ENCODE measurements around the gene CRYBG3.
A peak's percentile ranks its signal among the peaks of the same experiment; 100 is the strongest.

The CRYBG3 gene

DNA sequence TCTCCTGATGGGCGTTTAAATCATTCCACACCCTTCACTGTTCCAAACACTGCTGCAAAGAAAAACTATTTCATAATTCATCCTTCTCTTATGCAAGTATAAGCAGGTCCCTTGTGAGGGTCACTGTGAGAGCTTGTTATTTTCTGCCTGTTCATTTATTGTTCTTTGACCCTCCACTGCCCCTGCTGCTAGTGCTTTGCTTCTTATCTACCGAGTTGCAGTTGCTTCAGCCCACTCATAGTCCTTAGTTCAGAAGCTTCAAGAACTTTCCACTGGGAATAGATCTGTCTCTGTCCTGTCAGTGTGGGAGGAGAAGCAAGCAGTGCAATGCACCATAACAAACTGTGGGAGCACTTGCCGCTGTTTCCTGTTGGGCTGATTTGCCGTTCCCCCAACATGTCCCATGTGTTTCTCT lies 110.6 kb downstream of the CRYBG3 start:
- no peak overlapping the region for H3K4me3 ChIP-seq (ENCODE audit: low read depth, low read length)
- DNase-seq (ENCODE audit: low read depth): peak; percentile 63
- TF ChIP-seq, protein P1, sequence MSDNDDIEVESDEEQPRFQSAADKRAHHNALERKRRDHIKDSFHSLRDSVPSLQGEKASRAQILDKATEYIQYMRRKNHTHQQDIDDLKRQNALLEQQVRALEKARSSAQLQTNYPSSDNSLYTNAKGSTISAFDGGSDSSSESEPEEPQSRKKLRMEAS (IDR thresholded peaks at IDR 0.05; ENCODE audit: low read depth, low read length): no peak

DNA sequence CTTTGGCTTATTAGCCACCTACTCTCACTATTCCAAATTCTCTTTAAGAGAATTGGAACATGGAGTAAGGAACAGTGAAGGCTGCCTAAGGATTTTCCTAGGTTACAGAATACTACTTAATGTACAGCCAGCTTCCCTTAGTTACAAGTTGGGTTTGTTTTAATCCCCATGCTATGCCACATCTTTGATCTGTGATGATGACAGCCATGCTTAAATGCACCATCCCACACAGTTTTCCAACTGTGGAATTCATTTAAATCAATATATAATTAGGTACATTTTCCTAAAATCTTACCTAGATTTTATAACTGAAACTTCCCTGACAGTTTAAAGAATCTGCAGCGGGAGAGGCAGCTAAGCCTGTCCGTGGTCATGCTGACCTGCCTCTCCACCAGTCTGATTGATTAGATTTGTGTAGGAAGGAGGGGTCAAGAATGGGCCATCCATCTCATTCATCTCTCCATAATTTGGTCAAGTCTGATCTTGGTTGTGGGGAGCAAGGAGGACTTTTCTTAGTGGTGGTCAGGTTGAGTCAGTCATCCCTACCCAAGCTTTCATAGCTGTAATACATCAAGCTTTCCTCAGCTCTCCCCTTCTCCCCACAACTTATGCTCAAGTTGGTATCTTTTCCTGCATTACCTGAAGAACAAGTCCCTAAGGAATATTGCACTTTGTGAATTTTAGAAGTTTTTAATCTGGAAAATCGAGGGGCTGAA lies 113.3 kb downstream of the CRYBG3 start:
- H3K4me3 ChIP-seq (ENCODE audit: low read depth, low read length): no peak overlapping the region
- no peak for DNase-seq (ENCODE audit: low read depth)
- no peak for TF ChIP-seq POLR2A (IDR thresholded peaks at IDR 0.05; ENCODE audit: extremely low read depth, insufficient read length)
- no peak for TF ChIP-seq MYC (IDR thresholded peaks at IDR 0.05; ENCODE audit: low read depth, low read length)
- TF ChIP-seq, protein P2, sequence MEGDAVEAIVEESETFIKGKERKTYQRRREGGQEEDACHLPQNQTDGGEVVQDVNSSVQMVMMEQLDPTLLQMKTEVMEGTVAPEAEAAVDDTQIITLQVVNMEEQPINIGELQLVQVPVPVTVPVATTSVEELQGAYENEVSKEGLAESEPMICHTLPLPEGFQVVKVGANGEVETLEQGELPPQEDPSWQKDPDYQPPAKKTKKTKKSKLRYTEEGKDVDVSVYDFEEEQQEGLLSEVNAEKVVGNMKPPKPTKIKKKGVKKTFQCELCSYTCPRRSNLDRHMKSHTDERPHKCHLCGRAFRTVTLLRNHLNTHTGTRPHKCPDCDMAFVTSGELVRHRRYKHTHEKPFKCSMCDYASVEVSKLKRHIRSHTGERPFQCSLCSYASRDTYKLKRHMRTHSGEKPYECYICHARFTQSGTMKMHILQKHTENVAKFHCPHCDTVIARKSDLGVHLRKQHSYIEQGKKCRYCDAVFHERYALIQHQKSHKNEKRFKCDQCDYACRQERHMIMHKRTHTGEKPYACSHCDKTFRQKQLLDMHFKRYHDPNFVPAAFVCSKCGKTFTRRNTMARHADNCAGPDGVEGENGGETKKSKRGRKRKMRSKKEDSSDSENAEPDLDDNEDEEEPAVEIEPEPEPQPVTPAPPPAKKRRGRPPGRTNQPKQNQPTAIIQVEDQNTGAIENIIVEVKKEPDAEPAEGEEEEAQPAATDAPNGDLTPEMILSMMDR (IDR thresholded peaks at IDR 0.05; ENCODE audit: low read depth, low read length): no peak
- TF ChIP-seq, protein P1 (IDR thresholded peaks at IDR 0.05; ENCODE audit: low read depth, low read length): no peak

DNA sequence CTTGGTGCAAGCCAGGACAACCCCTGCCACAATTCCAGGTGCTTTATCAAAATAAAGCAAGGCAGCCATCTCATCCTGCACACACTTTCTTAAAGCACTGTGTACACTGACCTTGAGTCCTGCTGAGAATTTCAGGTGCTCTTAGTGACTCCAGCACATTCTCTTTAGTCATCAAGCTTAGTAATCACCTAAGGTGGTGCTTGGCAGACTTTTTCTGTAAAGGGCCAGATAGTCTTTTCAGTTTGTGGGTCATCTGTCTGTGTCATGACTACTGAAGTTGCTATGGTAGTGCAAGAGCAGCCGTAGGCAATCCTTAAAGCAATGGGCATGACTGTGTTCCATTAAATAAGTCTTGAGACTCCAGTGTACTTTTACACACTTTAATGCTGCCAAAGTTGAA lies 114.0 kb downstream of the CRYBG3 start:
- TF ChIP-seq, protein P1 (IDR thresholded peaks at IDR 0.05; ENCODE audit: low read depth, low read length): no peak
- TF ChIP-seq POLR2A (IDR thresholded peaks at IDR 0.05; ENCODE audit: extremely low read depth, insufficient read length) (no peak), MYC (IDR thresholded peaks at IDR 0.05; ENCODE audit: low read depth, low read length) (no peak)
- TF ChIP-seq, protein P2 (IDR thresholded peaks at IDR 0.05; ENCODE audit: low read depth, low read length): no peak
- no peak for DNase-seq (ENCODE audit: low read depth)
- H3K4me3 ChIP-seq (ENCODE audit: low read depth, low read length): no peak overlapping the region

DNA sequence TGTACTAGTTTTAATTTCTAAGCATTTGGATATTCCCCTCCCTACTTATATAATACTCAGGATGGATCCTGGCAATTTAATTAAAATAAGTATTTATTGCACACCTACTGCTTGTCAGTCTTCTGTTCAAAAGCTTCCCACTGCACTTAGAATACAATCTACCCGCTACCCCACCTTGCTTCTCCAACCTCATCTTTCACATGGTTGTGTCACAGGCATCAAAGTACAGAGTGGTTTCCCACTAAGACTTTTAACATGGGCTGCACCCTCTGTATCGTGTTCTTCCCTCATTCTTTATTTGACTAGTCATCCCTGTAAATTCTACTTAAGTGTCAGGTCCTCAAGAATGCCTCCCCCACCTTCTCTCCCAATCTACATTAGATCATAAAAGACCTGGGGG lies 115.4 kb downstream of the CRYBG3 start:
- DNase-seq (ENCODE audit: low read depth): no peak
- TF ChIP-seq POLR2A (IDR thresholded peaks at IDR 0.05; ENCODE audit: extremely low read depth, insufficient read length) (no peak), MYC (IDR thresholded peaks at IDR 0.05; ENCODE audit: low read depth, low read length) (no peak)
- TF ChIP-seq, protein P1 (IDR thresholded peaks at IDR 0.05; ENCODE audit: low read depth, low read length): no peak
- TF ChIP-seq, protein P2 (IDR thresholded peaks at IDR 0.05; ENCODE audit: low read depth, low read length): no peak
- no peak overlapping the region for H3K4me3 ChIP-seq (ENCODE audit: low read depth, low read length)

DNA sequence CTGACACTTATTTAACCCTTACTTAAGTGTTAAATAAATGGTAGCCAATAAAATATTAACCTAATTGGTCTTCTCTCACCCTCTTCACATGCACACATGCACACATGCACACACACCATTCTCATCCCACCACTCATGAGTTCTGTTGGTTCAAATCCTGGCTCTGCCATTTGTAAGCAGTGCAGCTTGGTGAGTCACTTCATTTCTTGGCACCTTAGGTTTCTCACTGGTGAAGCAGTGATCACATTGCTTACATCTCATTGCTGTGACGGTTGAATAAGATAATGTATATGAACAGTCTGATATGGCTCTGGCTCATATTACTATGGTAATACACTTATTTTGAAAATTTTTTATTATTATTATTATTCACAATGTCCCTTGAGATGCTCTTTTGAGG lies 116.6 kb downstream of the CRYBG3 start:
- TF ChIP-seq, protein P2 (IDR thresholded peaks at IDR 0.05; ENCODE audit: low read depth, low read length): no peak
- TF ChIP-seq, protein P1 (IDR thresholded peaks at IDR 0.05; ENCODE audit: low read depth, low read length): no peak
- TF ChIP-seq POLR2A (IDR thresholded peaks at IDR 0.05; ENCODE audit: extremely low read depth, insufficient read length) (no peak), MYC (IDR thresholded peaks at IDR 0.05; ENCODE audit: low read depth, low read length) (no peak)
- DNase-seq (ENCODE audit: low read depth): no peak
- no peak overlapping the region for H3K4me3 ChIP-seq (ENCODE audit: low read depth, low read length)

DNA sequence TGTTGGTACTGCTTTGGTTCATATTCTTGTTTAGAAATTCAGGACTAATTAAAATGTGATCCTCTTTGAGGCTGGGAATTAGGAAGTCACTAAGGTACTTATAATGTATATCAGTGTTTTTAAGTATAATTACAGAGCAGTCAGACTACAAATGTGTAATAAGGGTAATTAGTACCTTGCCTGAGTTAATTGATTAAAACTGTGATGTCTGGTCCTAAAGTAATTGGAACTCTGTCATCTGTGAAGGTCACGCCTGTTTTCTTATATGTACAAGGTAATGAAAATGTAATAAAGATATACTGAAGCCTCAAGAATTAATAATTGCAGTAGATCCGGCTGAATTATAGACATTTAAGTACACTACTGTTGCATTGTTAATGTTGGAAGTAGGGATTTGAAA lies 117.6 kb downstream of the CRYBG3 start:
- TF ChIP-seq, protein P1 (IDR thresholded peaks at IDR 0.05; ENCODE audit: low read depth, low read length): no peak
- TF ChIP-seq POLR2A (IDR thresholded peaks at IDR 0.05; ENCODE audit: extremely low read depth, insufficient read length) (no peak), MYC (IDR thresholded peaks at IDR 0.05; ENCODE audit: low read depth, low read length) (no peak)
- TF ChIP-seq, protein P2 (IDR thresholded peaks at IDR 0.05; ENCODE audit: low read depth, low read length): no peak
- DNase-seq (ENCODE audit: low read depth): no peak
- no peak overlapping the region for H3K4me3 ChIP-seq (ENCODE audit: low read depth, low read length)
